DOHH2 (cell line): ENCODE measurements around the gene BATF2.

ENCODE experiments used
- H3F3A ChIP-seq: fragments of 200-600 bp; sonication (generic), shearing (Covaris generic); 2 replicates; pipeline ENCODE4 v1.6.0; 2016; ENCODE audit warnings: antibody characterized with exemption, mild to moderate bottlenecking; ENCODE audit not compliant: control insufficient read depth, insufficient read depth
- H3K27ac ChIP-seq: fragments of 200-600 bp; sonication (generic); 2 replicates; pipeline ENCODE4 v1.5.1; 2014; ENCODE audit warnings: low read depth, mild to moderate bottlenecking, low read length, moderate library complexity
- H3K27me3 ChIP-seq: fragments of 200-600 bp; sonication (generic); 2 replicates; pipeline ENCODE4 v1.6.1; 2014; ENCODE audit warnings: mild to moderate bottlenecking, low read length, mixed read lengths; ENCODE audit not compliant: control insufficient read depth
- H3K36me3 ChIP-seq: fragments of 200-600 bp; sonication (generic); 2 replicates; pipeline ENCODE4 v1.6.1; 2014; ENCODE audit warnings: mild to moderate bottlenecking, low read length, moderate library complexity, mixed read lengths; ENCODE audit not compliant: control insufficient read depth
- H3K4me1 ChIP-seq: fragments of 200-600 bp; sonication (generic); 2 replicates; pipeline ENCODE4 v1.6.1; 2014; ENCODE audit warnings: mild to moderate bottlenecking, low read length, mixed read lengths; ENCODE audit not compliant: control insufficient read depth
- H3K4me2 ChIP-seq: fragments of 200-600 bp; sonication (generic); 2 replicates; pipeline ENCODE4 v1.6.0; 2014; ENCODE audit warnings: mild to moderate bottlenecking, low read length, moderate library complexity
- H3K4me3 ChIP-seq: fragments of 200-600 bp; sonication (generic); 2 replicates; pipeline ENCODE4 v1.5.1; 2014; ENCODE audit warnings: mild to moderate bottlenecking, low read length, mixed read lengths
- H3K79me2 ChIP-seq: fragments of 200-600 bp; sonication (generic); 2 replicates; pipeline ENCODE4 v1.6.1; 2014; ENCODE audit warnings: mild to moderate bottlenecking, low read length, mixed read lengths; ENCODE audit not compliant: control insufficient read depth
- H3K9me2 ChIP-seq: fragments of 200-600 bp; sonication (generic); replicated peaks from 2 replicates; pipeline ENCODE4 v1.6.1; 2014; ENCODE audit warnings: mild to moderate bottlenecking, low read length, mixed read lengths; ENCODE audit not compliant: control insufficient read depth
- H3K9me3 ChIP-seq: fragments of 200-600 bp; sonication (generic); 2 replicates; pipeline ENCODE4 v1.6.1; 2014; ENCODE audit warnings: antibody characterized with exemption, low read length, mixed read lengths; ENCODE audit not compliant: control insufficient read depth, insufficient read depth
- H4K20me1 ChIP-seq: fragments of 200-600 bp; sonication (generic); 2 replicates; pipeline ENCODE4 v1.6.0; 2014; ENCODE audit warnings: low read depth, mild to moderate bottlenecking, antibody characterized with exemption, low read length, moderate library complexity; ENCODE audit not compliant: control insufficient read depth, insufficient read depth
- EZH2phosphoT487 ChIP-seq: fragments of 200-600 bp; sonication (generic); IDR thresholded peaks from 2 replicates; pipeline ENCODE4 v1.6.1; 2017; ENCODE audit warnings: borderline replicate concordance, mild to moderate bottlenecking, antibody characterized with exemption, low read length, moderate library complexity, mixed read lengths
- TF ChIP-seq, protein P1 (sequence below): fragments of 200-600 bp; sonication (generic); IDR thresholded peaks from one replicate; pipeline ENCODE4 v1.5.1; 2014; ENCODE audit warnings: antibody characterized with exemption, mild to moderate bottlenecking, low read depth, low read length; ENCODE audit not compliant: poor library complexity, severe bottlenecking

BATF2 gene

DNA sequence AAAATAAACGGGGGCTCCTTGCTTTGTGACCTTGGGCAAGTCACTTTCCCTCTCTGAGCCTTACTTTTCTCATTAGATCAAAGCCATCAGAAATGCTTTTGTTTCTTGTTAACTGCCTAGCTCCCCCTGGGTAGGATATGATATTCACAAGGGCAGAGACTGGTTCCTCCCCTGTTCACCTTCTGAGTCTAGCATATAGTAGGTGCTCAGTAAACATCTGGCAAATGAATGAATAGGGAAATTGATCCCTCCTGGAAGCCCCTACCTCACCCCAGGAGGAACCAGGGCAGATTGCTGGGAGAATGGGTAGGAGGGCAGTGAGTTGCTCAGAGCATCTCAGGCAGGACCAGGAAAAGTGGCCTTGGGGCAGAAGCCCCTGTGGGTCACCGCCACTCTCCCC, 37.7 kb upstream of the BATF2 start:
- peaks cover 16% of the 10 kb centered on the region; the same call in 1 of the 2 replicates for H3K36me3 ChIP-seq
- no peaks in the 10 kb centered on the region for H3K9me2 ChIP-seq
- H3K4me3 ChIP-seq: no peak overlapping the region
- no peak overlapping the region for H3K4me2 ChIP-seq
- H3K79me2 ChIP-seq: no peaks in the 10 kb centered on the region
- H4K20me1 ChIP-seq: no peaks in the 10 kb centered on the region
- H3F3A ChIP-seq: no peaks in the 10 kb centered on the region; the same call in 1 of the 2 replicates
- H3K27me3 ChIP-seq: no peaks in the 10 kb centered on the region
- H3K27ac ChIP-seq: no peak overlapping the region
- TF ChIP-seq, protein P1, sequence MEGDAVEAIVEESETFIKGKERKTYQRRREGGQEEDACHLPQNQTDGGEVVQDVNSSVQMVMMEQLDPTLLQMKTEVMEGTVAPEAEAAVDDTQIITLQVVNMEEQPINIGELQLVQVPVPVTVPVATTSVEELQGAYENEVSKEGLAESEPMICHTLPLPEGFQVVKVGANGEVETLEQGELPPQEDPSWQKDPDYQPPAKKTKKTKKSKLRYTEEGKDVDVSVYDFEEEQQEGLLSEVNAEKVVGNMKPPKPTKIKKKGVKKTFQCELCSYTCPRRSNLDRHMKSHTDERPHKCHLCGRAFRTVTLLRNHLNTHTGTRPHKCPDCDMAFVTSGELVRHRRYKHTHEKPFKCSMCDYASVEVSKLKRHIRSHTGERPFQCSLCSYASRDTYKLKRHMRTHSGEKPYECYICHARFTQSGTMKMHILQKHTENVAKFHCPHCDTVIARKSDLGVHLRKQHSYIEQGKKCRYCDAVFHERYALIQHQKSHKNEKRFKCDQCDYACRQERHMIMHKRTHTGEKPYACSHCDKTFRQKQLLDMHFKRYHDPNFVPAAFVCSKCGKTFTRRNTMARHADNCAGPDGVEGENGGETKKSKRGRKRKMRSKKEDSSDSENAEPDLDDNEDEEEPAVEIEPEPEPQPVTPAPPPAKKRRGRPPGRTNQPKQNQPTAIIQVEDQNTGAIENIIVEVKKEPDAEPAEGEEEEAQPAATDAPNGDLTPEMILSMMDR: no peak
- TF ChIP-seq EZH2phosphoT487: no peak
- H3K9me3 ChIP-seq: no peaks in the 10 kb centered on the region
- H3K4me1 ChIP-seq: peaks cover 10% of the 10 kb centered on the region

DNA sequence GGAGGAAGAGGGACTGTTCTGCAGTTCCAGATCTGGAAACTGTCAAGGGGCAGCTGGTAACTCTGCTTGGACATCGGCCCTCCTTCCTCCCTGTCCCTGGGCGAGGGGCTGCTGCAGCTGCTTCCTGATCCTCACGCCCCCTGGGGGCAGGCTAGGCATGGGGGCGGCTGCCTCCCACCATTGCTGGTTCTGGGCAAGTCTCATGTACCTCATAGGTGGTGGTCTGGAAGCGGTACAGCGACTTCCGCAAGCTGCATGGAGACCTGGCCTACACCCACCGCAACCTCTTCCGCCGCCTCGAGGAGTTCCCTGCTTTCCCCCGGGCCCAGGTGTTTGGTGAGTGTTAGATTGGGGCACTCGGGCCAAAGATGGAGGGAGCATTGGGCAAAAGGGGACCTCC, 35.4 kb upstream of the BATF2 start:
- Histone ChIP-seq H3K4me1 (peaks cover 11% of the 10 kb centered on the region), H3K9me2 (no peaks in the 10 kb centered on the region), H3K79me2 (peaks cover 6% of the 10 kb centered on the region; the same call in 1 of the 2 replicates), H4K20me1 (no peaks in the 10 kb centered on the region), H3F3A (no peaks in the 10 kb centered on the region; the same call in 1 of the 2 replicates), H3K27me3 (no peaks in the 10 kb centered on the region), H3K27ac (no peak overlapping the region), H3K9me3 (no peaks in the 10 kb centered on the region), H3K36me3 (peaks cover 8% of the 10 kb centered on the region; the same call in 1 of the 2 replicates), H3K4me3 (no peak overlapping the region), H3K4me2 (no peak overlapping the region)
- TF ChIP-seq EZH2phosphoT487: no peak
- TF ChIP-seq, protein P1: no peak

DNA sequence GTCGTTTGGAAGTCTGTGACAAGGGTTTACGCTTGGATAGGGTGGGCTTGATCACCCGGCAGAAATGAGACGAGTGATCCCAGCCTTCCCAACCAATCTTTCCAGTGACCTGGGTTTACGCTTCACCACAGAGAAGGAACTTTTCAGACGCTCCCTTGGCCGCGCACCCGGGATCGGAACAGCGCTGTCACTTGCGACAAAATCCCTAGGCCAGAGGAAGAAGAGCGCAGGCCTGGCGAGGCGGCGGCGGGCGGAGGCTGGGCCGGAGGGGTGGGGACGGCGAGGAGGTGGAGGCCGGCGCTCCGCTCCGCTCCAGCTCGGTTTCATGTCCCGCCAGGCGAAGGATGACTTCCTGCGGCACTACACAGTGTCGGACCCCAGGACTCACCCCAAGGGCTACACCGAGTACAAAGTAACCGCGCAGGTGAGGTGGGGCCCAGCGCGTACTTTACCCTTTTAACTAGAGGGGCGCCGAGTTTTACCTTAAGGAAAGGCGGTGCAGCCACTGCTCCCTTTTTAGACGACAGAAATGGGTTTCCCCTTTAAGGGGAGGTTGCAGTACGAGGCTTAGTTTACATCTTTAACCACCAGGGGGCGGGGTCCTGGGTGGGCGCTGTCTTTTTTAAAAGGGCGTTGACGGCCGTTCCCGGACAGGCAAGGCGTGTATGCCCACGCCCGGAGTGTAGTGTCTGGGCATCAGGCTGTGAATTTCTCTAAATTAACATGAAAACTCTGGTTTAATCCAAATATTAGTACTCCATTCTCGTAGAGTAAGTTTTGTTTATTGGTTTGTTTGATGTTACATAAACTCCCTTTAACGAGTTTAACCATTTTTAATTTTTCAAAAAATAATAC, 30.7 kb upstream of the BATF2 start, which contains the start of gene SNX15:
Gene SNX15, plus strand, starts transcription at position 227 of the 855 bp plus-strand sequence. Its CDS starts 99 bp downstream, at position 326.
- Histone ChIP-seq H3K9me2 (no peaks in the 10 kb centered on the region), H3K4me3 (peak within 1 kb of the TSS; percentile 77), H4K20me1 (no peaks in the 10 kb centered on the region), H3K9me3 (no peaks in the 10 kb centered on the region), H3K79me2 (peaks cover 6% of the 10 kb centered on the region; the same call in 1 of the 2 replicates), H3K36me3 (peaks cover 5% of the 10 kb centered on the region; the same call in 1 of the 2 replicates), H3K27me3 (no peaks in the 10 kb centered on the region), H3K4me1 (peaks cover 17% of the 10 kb centered on the region), H3K27ac (peak within 1 kb of the TSS; percentile 72), H3K4me2 (peak within 1 kb of the TSS; percentile 72), H3F3A (no peaks in the 10 kb centered on the region; the same call in 1 of the 2 replicates)
- TF ChIP-seq, protein P1: no peak
- TF ChIP-seq EZH2phosphoT487: no peak
